ENCODE measurements around the gene TSPAN4.

Gene TSPAN4

DNA sequence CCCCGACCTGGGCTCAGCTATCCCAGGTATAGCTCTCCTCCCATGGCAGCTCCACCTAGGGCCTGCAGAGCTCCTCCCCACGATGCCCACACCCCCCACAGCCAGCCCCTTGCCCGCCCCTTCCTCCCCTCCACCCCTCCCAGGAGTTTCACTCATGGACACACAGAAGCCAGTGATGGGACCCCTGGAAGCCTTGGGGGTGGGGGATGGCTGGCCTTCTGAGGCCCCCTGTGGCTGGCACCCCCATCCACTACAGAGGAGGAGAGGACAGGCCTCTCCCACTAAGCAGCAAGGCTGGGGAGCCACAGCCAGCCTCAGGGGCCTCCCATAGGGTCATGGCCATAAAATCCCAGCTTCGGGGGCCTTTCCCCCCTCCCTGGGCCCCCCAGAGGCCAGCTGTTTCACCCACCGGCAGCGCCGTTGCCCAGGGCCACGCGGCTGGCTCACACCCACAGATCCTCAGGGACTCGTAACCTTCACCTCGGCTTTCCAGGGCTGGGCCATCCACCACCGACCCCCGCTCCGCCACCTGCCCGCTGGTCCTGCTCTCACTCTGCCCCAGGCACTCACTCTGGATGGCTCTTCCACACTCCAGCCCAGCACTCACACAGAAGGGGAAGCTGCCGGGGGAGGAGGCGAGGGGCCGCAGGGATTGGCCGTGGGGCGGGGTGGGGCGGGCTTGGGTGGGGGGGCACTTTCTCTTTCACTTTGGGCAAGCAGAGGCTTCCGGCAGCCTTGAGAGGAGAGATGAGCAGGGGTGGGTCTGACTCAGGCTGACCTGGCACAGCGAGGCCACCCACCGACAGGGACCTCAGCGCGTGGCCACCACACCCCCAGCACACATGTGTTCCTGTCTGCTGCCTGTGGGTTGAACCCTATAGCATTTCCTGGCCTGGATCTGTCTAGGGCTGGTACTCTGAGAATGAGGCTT, 46.8 kb upstream of the TSPAN4 start:
- Histone ChIP-seq H3K27me3 (ENCODE audit: insufficient read depth, low read depth, severe bottlenecking) (no peaks in the 10 kb centered on the region), H3K9me3 (ENCODE audit: severe bottlenecking) (no peaks in the 10 kb centered on the region), H3K27ac (peak overlapping the region; percentile 97), H3K36me3 (peaks cover 56% of the 10 kb centered on the region), H3K4me3 (ENCODE audit: low read depth, low read length) (peak overlapping the region; percentile 68)
- TF ChIP-seq, protein P1, sequence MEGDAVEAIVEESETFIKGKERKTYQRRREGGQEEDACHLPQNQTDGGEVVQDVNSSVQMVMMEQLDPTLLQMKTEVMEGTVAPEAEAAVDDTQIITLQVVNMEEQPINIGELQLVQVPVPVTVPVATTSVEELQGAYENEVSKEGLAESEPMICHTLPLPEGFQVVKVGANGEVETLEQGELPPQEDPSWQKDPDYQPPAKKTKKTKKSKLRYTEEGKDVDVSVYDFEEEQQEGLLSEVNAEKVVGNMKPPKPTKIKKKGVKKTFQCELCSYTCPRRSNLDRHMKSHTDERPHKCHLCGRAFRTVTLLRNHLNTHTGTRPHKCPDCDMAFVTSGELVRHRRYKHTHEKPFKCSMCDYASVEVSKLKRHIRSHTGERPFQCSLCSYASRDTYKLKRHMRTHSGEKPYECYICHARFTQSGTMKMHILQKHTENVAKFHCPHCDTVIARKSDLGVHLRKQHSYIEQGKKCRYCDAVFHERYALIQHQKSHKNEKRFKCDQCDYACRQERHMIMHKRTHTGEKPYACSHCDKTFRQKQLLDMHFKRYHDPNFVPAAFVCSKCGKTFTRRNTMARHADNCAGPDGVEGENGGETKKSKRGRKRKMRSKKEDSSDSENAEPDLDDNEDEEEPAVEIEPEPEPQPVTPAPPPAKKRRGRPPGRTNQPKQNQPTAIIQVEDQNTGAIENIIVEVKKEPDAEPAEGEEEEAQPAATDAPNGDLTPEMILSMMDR (IDR thresholded peaks at IDR 0.05; ENCODE audit: low read depth, low read length), result no peak
- DNase-seq, result peak; percentile 69

DNA sequence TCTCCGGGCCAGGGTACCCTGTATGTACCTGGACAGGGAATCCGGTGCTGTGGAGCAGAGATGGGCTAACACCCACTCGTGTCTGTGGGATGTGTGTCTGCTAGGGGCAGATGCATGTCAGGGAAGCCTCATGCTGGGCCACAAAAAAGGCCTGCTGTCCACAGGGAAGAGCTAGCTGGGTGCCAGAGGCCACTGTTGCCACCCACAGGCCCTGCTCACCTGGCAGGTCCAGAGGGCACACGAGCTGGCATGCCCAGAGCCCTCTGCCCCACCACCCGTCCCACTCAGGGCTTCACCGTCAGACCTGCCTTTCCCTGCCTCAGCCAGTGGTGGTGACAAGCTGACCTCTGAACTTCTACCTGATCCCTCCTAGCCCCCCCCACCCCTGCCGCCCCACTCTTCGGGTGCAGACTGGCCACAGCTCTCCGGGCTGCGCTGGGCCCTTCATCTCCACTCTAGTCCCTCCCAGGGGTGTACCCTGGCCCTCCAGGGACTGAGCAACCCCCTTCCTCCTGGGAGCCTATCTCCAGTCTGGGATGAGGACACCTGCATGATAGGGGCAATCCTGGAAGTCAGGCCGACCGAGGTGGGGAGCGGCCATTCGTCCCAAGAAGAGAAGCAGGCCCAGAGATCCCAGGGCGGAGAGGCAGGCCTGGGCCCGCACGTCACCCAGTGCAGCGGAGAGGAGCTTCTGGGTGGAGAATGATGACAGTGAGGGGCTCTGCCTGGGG, 45.9 kb upstream of the TSPAN4 start:
- peak overlapping the region; percentile 97 for H3K27ac ChIP-seq
- peaks cover 54% of the 10 kb centered on the region for H3K36me3 ChIP-seq
- H3K9me3 ChIP-seq (ENCODE audit: severe bottlenecking), result no peaks in the 10 kb centered on the region
- H3K27me3 ChIP-seq (ENCODE audit: insufficient read depth, low read depth, severe bottlenecking), result no peaks in the 10 kb centered on the region
- TF ChIP-seq, protein P1 (IDR thresholded peaks at IDR 0.05; ENCODE audit: low read depth, low read length), result no peak
- peak overlapping the region; percentile 68 for H3K4me3 ChIP-seq (ENCODE audit: low read depth, low read length)
- DNase-seq, result no peak

DNA sequence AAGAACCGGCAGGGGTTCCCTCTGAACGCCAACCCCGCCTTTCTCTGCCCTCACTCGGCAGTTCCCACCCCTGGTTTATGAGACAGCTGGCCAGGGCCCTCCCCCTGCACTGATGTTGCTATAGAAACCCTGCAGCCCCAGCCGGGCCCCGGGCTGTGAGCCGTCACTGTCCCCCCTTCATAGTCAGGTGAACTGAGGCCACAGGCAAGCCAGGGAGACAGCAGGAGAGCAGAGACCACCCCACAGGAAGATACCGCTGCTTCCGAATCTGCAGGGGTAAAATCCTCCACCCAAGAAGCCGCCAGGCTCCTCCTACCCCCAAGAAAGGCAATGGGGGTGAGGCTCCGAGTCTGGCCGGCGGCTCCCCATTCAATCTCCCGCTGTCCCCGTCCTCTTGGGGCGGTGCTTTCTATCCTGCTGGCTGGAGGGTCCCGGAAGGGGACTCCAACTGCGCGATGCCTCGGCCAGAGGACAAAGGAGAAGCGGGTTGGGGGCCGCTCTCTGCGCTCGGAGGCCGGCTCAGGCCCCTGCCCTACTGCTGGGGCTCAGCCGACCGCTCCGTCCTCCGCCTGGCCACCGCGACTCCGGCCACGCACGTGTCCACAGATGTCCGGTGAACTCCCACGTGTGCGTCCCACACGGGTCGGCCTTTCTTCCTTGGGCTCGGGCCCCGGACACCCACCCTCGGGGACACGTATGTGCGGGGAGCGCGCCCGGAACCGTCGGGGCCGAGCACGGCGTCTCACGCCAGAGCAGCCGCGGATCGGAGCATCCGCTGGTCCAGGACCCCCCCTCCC, 45.2 kb upstream of the TSPAN4 start:
- TF ChIP-seq, protein P1 (IDR thresholded peaks at IDR 0.05; ENCODE audit: low read depth, low read length), result no peak
- peak; percentile 95 for DNase-seq
- peak overlapping the region; percentile 97 for H3K27ac ChIP-seq
- peaks cover 54% of the 10 kb centered on the region for H3K36me3 ChIP-seq
- H3K9me3 ChIP-seq (ENCODE audit: severe bottlenecking), result no peaks in the 10 kb centered on the region
- H3K27me3 ChIP-seq (ENCODE audit: insufficient read depth, low read depth, severe bottlenecking), result no peaks in the 10 kb centered on the region
- peak overlapping the region; percentile 68 for H3K4me3 ChIP-seq (ENCODE audit: low read depth, low read length)

DNA sequence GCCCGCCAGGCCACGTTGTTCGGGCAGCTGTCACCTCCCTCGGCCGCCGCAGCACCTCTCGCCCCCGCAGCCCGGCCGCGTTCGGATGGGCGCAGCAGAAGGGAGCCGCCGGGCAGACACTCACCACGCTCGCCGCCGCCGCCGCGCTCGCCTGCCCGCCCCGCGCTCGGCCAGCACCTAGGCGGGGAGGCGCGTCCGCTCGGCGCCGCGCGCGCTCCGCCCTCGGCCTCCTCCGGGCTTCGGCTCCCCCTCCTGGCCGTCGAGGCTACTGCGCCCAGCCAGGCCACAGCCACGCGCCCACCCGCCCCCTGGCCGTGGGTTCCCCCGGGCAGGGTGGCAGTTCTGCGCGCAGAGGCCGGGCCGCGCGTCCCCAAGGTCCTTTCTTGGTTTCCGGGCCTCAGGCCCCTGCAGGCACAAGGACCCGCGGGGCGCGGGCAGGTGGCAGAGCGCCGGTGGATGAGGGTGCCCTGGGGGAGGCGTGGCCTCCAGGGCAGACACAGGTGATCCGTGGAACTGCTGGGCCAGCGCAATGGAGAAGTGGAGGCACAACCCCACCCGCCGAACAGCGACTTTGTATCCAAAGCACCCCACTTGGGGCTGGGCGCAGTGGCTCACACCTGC, 44.4 kb upstream of the TSPAN4 start, which contains the start of gene SLC25A22:
Gene SLC25A22 (minus strand): TSS at position 189 of the 621 bp plus-strand sequence. CDS start 3,275 bp downstream, outside the sequence.
- TF ChIP-seq, protein P1 (IDR thresholded peaks at IDR 0.05; ENCODE audit: low read depth, low read length), result peak; percentile 87
- DNase-seq, result peak; percentile 76
- Histone ChIP-seq H3K4me3 (ENCODE audit: low read depth, low read length) (peak within 1 kb of the TSS; percentile 68), H3K27ac (peak within 1 kb of the TSS; percentile 97), H3K27me3 (ENCODE audit: insufficient read depth, low read depth, severe bottlenecking) (no peaks in the 10 kb centered on the region), H3K9me3 (ENCODE audit: severe bottlenecking) (no peaks in the 10 kb centered on the region), H3K36me3 (peaks cover 56% of the 10 kb centered on the region)

DNA sequence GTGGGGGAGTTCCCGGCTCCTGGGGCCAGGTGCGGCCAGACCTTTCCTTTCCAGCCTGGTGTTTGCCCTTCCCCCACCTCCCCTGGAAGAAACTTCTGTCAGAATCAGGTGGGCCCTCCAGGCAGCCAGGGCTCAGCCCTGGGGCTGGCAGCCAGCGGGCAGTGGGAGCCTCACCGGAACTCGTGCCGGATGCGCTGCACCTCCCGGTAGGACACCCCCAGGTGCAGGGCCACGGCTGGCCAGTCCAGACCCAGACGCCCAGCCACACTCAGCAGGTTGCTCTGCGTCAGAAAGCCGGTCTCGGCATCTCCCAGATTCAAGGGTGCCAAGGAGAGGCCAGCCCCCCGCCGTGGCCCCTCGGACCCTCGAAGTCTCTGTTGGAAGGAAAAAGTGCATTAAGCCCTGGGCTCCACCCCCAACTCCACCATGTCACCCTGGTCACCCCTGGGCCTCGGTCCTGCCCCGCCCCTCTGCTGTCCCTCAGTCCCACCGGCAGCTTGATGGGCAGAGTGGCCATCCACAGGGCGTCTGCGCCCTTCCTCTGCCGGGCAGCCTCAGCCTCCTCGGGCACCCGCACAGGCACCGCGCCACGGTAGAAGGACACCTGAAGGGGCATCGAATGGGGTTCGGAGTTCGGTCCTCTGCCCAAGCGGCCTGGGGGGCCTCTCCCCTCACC, 42.9 kb upstream of the TSPAN4 start:
- Histone ChIP-seq H3K27ac (no peak overlapping the region), H3K4me3 (ENCODE audit: low read depth, low read length) (no peak overlapping the region), H3K36me3 (peaks cover 54% of the 10 kb centered on the region), H3K9me3 (ENCODE audit: severe bottlenecking) (no peaks in the 10 kb centered on the region), H3K27me3 (ENCODE audit: insufficient read depth, low read depth, severe bottlenecking) (no peaks in the 10 kb centered on the region)
- TF ChIP-seq, protein P1 (IDR thresholded peaks at IDR 0.05; ENCODE audit: low read depth, low read length), result no peak
- DNase-seq, result no peak

Measured in WERI-Rb-1 (cell line).